PC-9 (cell line): Measurements from ENCODE around the gene LARGE1.

ENCODE experiments used
- CTCF ChIP-seq: fragments of 200-600 bp; sonication (generic); conservative IDR thresholded peaks from 2 replicates; pipeline ENCODE4 v1.6.1; 2017; ENCODE audit warnings: mixed run types, antibody characterized with exemption, mild to moderate bottlenecking, moderate library complexity
- EZH2 ChIP-seq: fragments of 200-600 bp; sonication (generic); IDR thresholded peaks from 2 replicates; pipeline ENCODE4 v1.8.0; 2017; ENCODE audit warnings: antibody characterized with exemption, low read depth

- TF ChIP-seq CTCF (no peak), EZH2 (no peak)
Measured at GRCh38 chr22:33828302-33828701, 92.0 kb downstream of the LARGE1 start.
